IMR-90 (cell line): Measurements from ENCODE around the gene MAPRE3. TPM values are rescaled to one million over a fixed set of nuclear protein-coding genes. Genes with fewer than 3 reads are reported as not detected.

Source experiments
- ATAC-seq: fragments of 200-7000 bp; cut with Tn5 transposase; 2 replicates; pipeline ENCODE4 v1.9.1; 2020; ENCODE audit warnings: low read depth, mild to moderate bottlenecking, moderate library complexity
- BruUV-seq: library from RNA; stranded (reverse); fragments of 400-500 nt; replicated peaks from 2 replicates; lab custom pipeline; 2021; lab: Mats Ljungman, UMichigan
- CTCF ChIA-PET: fragments of 300-600 bp; formaldehyde crosslinking; extraction: SDS; loops from one replicate; lab custom pipeline; 2021; ENCODE audit warnings: antibody characterized with exemption; lab: Yijun Ruan, JAX
- POLR2A ChIA-PET: fragments of 300-600 bp; sonication (Branson Sonifier 250); formaldehyde crosslinking; loops from one replicate; lab custom pipeline; 2022; ENCODE audit warnings: antibody characterized with exemption; ENCODE audit not compliant: unreplicated experiment; lab: Charles Lee
- DNase-seq: peaks from one replicate; pipeline ENCODE4 v3.0.0; 2013
- H2AFZ ChIP-seq: replicated peaks from 2 replicates; pipeline ENCODE3; 2013; ENCODE audit warnings: low read length, mild to moderate bottlenecking; ENCODE audit not compliant: poor library complexity
- H2AK5ac ChIP-seq: 2 replicates; pipeline ENCODE4 v1.6.1; 2013; ENCODE audit warnings: low read depth, low read length, inconsistent platforms
- H2AK9ac ChIP-seq: replicated peaks from 2 replicates; pipeline ENCODE3; 2013; ENCODE audit warnings: mild to moderate bottlenecking, low read depth, low read length, moderate library complexity; ENCODE audit not compliant: poor library complexity
- H2BK120ac ChIP-seq: 2 replicates; pipeline ENCODE4 v1.6.1; 2013; ENCODE audit warnings: low read depth, low read length, inconsistent platforms
- H2BK15ac ChIP-seq: 3 replicates; pipeline ENCODE4 v1.6.1; 2013; ENCODE audit warnings: low read depth, low read length, inconsistent platforms
- H2BK20ac ChIP-seq: 2 replicates; pipeline ENCODE4 v1.6.1; 2013; ENCODE audit warnings: low read depth, mild to moderate bottlenecking, inconsistent platforms, low read length, moderate library complexity
- H2BK5ac ChIP-seq: 2 replicates; pipeline ENCODE4 v1.6.1; 2013; ENCODE audit warnings: mild to moderate bottlenecking, low read depth, low read length, inconsistent platforms; ENCODE audit not compliant: poor library complexity, severe bottlenecking
- H3K14ac ChIP-seq: replicated peaks from 2 replicates; pipeline ENCODE4 v1.6.1; 2013; ENCODE audit warnings: low read depth, low read length, inconsistent platforms
- H3K18ac ChIP-seq: 2 replicates; pipeline ENCODE4 v1.6.1; 2013; ENCODE audit warnings: low read depth, low read length, control low read depth
- H3K23ac ChIP-seq: 2 replicates; pipeline ENCODE4 v1.6.1; 2013; ENCODE audit warnings: low read depth, low read length, inconsistent platforms
- H3K27ac ChIP-seq: 2 replicates; pipeline ENCODE4 v1.5.1; 2013; ENCODE audit warnings: mild to moderate bottlenecking, control low read depth, low read length; ENCODE audit not compliant: insufficient read depth
- H3K27me3 ChIP-seq: 2 replicates; pipeline ENCODE4 v1.6.1; 2013; ENCODE audit warnings: low read length; ENCODE audit not compliant: control insufficient read depth, insufficient read depth
- H3K36me3 ChIP-seq: 2 replicates; pipeline ENCODE4 v1.6.1; 2013; ENCODE audit warnings: low read length, mixed read lengths; ENCODE audit not compliant: control insufficient read depth, insufficient read depth
- H3K4ac ChIP-seq: 2 replicates; pipeline ENCODE4 v1.6.1; 2013; ENCODE audit warnings: low read depth, low read length, inconsistent platforms
- H3K4me1 ChIP-seq: 2 replicates; pipeline ENCODE4 v1.6.1; 2013; ENCODE audit warnings: low read length, mixed read lengths; ENCODE audit not compliant: control insufficient read depth, insufficient read depth
- H3K4me2 ChIP-seq: 2 replicates; pipeline ENCODE4 v1.6.1; 2013; ENCODE audit warnings: low read depth, mild to moderate bottlenecking, control low read depth, low read length, moderate library complexity
- H3K4me3 ChIP-seq: 2 replicates; pipeline ENCODE4 v1.5.1; 2013; ENCODE audit warnings: low read depth, mild to moderate bottlenecking, control low read depth, low read length, moderate library complexity; ENCODE audit not compliant: insufficient read depth
- H3K56ac ChIP-seq: 2 replicates; pipeline ENCODE4 v1.6.1; 2013; ENCODE audit warnings: low read length, inconsistent platforms; ENCODE audit not compliant: insufficient read depth; ENCODE audit errors: extremely low read depth
- H3K79me1 ChIP-seq, 2 experiments: 2 replicates each; pipeline ENCODE4 v1.6.1; 2013; ENCODE audit warnings: low read length in 2 of 2, inconsistent platforms in 1 of 2, low read depth in 1 of 2
- H3K9ac ChIP-seq: 2 replicates; pipeline ENCODE4 v1.6.1; 2013; ENCODE audit warnings: low read depth, low read length, control low read depth
- H3K9me1 ChIP-seq: 2 replicates; pipeline ENCODE4 v1.6.1; 2013; ENCODE audit warnings: low read length, inconsistent platforms; ENCODE audit not compliant: insufficient read depth
- H3K9me3 ChIP-seq: 2 replicates; pipeline ENCODE4 v1.6.1; 2013; ENCODE audit warnings: low read length; ENCODE audit not compliant: control insufficient read depth, insufficient read depth
- H4K20me1 ChIP-seq: 2 replicates; pipeline ENCODE4 v1.6.1; 2013; ENCODE audit warnings: low read length, inconsistent platforms; ENCODE audit not compliant: insufficient read depth
- H4K5ac ChIP-seq: 2 replicates; pipeline ENCODE4 v1.6.1; 2013; ENCODE audit warnings: mild to moderate bottlenecking, low read depth, low read length, control low read depth
- H4K8ac ChIP-seq, 2 experiments: 2 replicates each; pipeline ENCODE4 v1.6.1; 2013; ENCODE audit warnings: low read depth in 2 of 2, low read length in 2 of 2, control low read depth in 1 of 2, inconsistent platforms in 1 of 2
- H4K91ac ChIP-seq: 2 replicates; pipeline ENCODE4 v1.6.1; 2013; ENCODE audit warnings: low read depth, low read length, inconsistent platforms; ENCODE audit not compliant: insufficient read depth
- FOS ChIP-seq: fragments of 150-350 bp; IDR thresholded peaks from 2 replicates; pipeline ENCODE4 v1.6.1; 2016; ENCODE audit warnings: low read depth, low read length
- MXI1 ChIP-seq: IDR thresholded peaks from 2 replicates; pipeline ENCODE4 v1.6.1; 2012; ENCODE audit warnings: low read depth, mild to moderate bottlenecking, low read length, moderate library complexity, borderline replicate concordance
- POLR2A ChIP-seq: IDR thresholded peaks from 2 replicates; pipeline ENCODE4 v1.6.1; 2012; ENCODE audit warnings: mild to moderate bottlenecking, low read depth, low read length
- RCOR1 ChIP-seq: IDR thresholded peaks from 2 replicates; pipeline ENCODE4 v1.6.1; 2012; ENCODE audit warnings: mild to moderate bottlenecking, low read length, improper control_type of control experiment; ENCODE audit not compliant: insufficient replicate concordance
- WGBS, 2 experiments: methylation state at CpG; one replicate each; pipeline versions ENCODE4 v1.1.5 to v1.1.7; 2013; ENCODE audit warnings: missing lambda C conversion rate in 2 of 2; ENCODE audit not compliant: insufficient read length in 1 of 2; ENCODE audit errors: extremely low coverage in 2 of 2; 5-methylcytosine and 5-hydroxymethylcytosine counted together
- dilution Hi-C: fragments of 300-500 bp; cut with HindIII; formaldehyde crosslinking; loops from one replicate; pipeline ENCODE4 v1.14.3; 2018; ENCODE audit warnings: low sequenced_read_pairs; ENCODE audit not compliant: unreplicated experiment
- in situ Hi-C: fragments of 300-500 bp; cut with MboI; formaldehyde crosslinking; loops from 3 replicates; pipeline ENCODE4 v1.14.3; 2019; ENCODE audit warnings: low sequenced_read_pairs, inconsistent platforms, mixed read lengths
- intact Hi-C: fragments of 100-400 bp; cut with micrococcal nuclease; formaldehyde crosslinking; loops from 2 replicates; pipeline ENCODE4 v1.10.0; 2022
- polyA plus RNA-seq, 3 experiments: library from polyadenylated mRNA; depleted of rRNA; stranded (reverse); fragments of >200 nt; gene quantifications; 2 replicates each; pipeline ENCODE4 v1.2.3, GENCODE V29; 2012; ENCODE audit warnings: low replicate concordance in 1 of 3
- total RNA-seq: library from RNA; depleted of rRNA; stranded (reverse); fragments of >200 nt; gene quantifications from 2 replicates; pipeline ENCODE4 v1.2.3, GENCODE V29; 2012

The MAPRE3 gene
- total and polyA plus RNA-seq, 2 of the 4 experiments (the other 2 are of a cell fraction): 1.8 to 20.3 TPM

GRCh38 chr2:27050996-27051901 lies 80.8 kb downstream of the MAPRE3 start, which contains the start of gene AGBL5:
AGBL5 (plus strand) TSS chr2:27051668; CDS start chr2:27052959, 1,291 bp downstream.
- peak within 1 kb of the TSS; percentile 47 for H2AK5ac ChIP-seq
- H3K9me1 ChIP-seq: peaks cover 9% of the 10 kb centered on the region
- H3K23ac ChIP-seq: peak within 1 kb of the TSS; percentile 78; the same call in 1 of the 2 replicates
- no peaks in the 10 kb centered on the region for H3K9me3 ChIP-seq
- H2BK5ac ChIP-seq: peak within 1 kb of the TSS; percentile 75
- peak within 1 kb of the TSS; percentile 71; the same call in 1 of the 2 replicates for H3K56ac ChIP-seq
- peak within 1 kb of the TSS; percentile 93 for H2AFZ ChIP-seq
- H3K79me1 ChIP-seq: peaks cover 0 to 24% of the 10 kb centered on the region in 2 experiments; a peak in 2 of 4 replicates
- H3K4me2 ChIP-seq: peak within 1 kb of the TSS; percentile 96
- in situ Hi-C loops (no loop called here), dilution Hi-C loops (no loop called here), intact Hi-C loops (loop anchor here (1.0 to 2.0 kb wide), 5 partner anchors 19 to 90 kb away; partner anchors contain the start of genes KHK, OST4 and TMEM214)
- H2BK15ac ChIP-seq: no peak within 1 kb of the TSS
- H3K36me3 ChIP-seq: peaks cover 21% of the 10 kb centered on the region
- peak within 1 kb of the TSS; percentile 63 for H4K5ac ChIP-seq
- H3K4me3 ChIP-seq: peak within 1 kb of the TSS; percentile 78
- peaks cover 13% of the 10 kb centered on the region for H4K20me1 ChIP-seq
- CTCF ChIA-PET: interaction anchor here (0.7 to 1.0 kb wide), 3 partner anchors 30 to 128 kb away, joined by 3 read pairs; no protein-coding TSS in a partner anchor
- peak within 1 kb of the TSS; percentile 27; the same call in 1 of the 2 replicates for H3K18ac ChIP-seq
- peak within 1 kb of the TSS; percentile 75 for H3K4ac ChIP-seq
- no TSS peak for BruUV-seq
- H2BK120ac ChIP-seq: 0 out of 2 replicates have a peak within 1 kb of the TSS, but pooled peaks have one; percentile 12
- H3K9ac ChIP-seq: peak within 1 kb of the TSS; percentile 83
- H4K91ac ChIP-seq: peak within 1 kb of the TSS; percentile 69
- H3K27ac ChIP-seq: peak within 1 kb of the TSS; percentile 78
- ATAC-seq (peak; percentile 68), DNase-seq (peak; percentile 90)
- POLR2A ChIA-PET: interaction anchor here (0.5 to 1.2 kb wide), 2 partner anchors 8 to 14 kb away, joined by 3 read pairs; no protein-coding TSS in a partner anchor
- H2AK9ac ChIP-seq: peak within 1 kb of the TSS; percentile 81
- H2BK20ac ChIP-seq: no peak within 1 kb of the TSS
- no peaks in the 10 kb centered on the region for H3K27me3 ChIP-seq
- peaks cover 5% of the 10 kb centered on the region for H3K4me1 ChIP-seq
- H4K8ac ChIP-seq: peak within 1 kb of the TSS; percentile 22 to 91; a peak in 3 of 4 replicates
- 1% methylated on average over 42 of the region's 67 CpGs; no CpG with 5 or more reads in 1 of the 2 experiments for WGBS, 2 experiments
- TF ChIP-seq FOS (peak; percentile 90), MXI1 (0 out of 2 replicates have a peak, but pooled peaks have one; percentile 35), RCOR1 (no peak), POLR2A (peak; percentile 10; the same call in 1 of the 2 replicates)
- H3K14ac ChIP-seq: peak within 1 kb of the TSS; percentile 77
